ENCODE measurements around the gene ARHGEF37. TPM values are rescaled to one million over a fixed set of nuclear protein-coding genes. Genes with fewer than 3 reads are reported as not detected.

ARHGEF37 gene
- total RNA-seq, 1 experiment from 2014 or later = 0.42 TPM

DNA sequence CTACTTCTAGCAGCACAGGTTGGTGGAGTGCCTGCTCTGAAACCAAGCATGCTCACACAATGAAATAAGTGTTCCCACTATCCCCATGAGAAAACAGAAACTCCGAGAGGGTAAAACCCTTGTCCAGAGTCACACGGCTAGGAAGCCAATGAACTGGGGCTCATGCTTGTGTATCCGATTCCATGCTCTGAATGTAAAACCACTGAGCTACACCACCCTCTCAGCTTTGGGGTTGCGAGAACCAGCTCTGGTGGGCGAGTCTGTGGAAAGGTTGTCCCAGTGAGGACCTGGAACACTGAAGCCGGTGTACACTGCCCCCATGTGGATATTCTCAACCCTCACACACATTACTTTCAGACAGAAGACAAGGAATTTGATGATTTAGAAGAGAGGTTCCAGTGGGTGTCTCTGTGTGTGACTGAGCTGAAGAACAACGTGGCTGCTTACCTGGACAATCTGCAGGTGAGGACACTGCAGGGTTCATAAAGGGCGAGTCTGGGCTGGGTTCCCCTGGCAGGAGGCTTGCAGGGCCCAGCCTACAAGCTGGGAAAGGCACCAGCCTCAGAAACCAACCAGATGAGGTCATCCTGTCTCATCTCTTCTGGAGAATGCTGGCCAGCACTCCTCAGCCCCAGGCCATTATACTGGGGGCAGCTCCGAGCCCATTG lies 37.4 kb downstream of the ARHGEF37 start:
- Histone ChIP-seq H3K79me1 (ENCODE audit: insufficient read depth, low read depth, low read length, poor library complexity, severe bottlenecking) (no peaks in the 10 kb centered on the region), H4K91ac (ENCODE audit: insufficient read length, low read depth, low read length) (no peak overlapping the region), H3K18ac (ENCODE audit: insufficient read length, low read depth, low read length) (no peak overlapping the region), H4K20me1 (ENCODE audit: control insufficient read depth, insufficient read depth, insufficient read length) (no peaks in the 10 kb centered on the region), H3T11ph (ENCODE audit: low read length) (no peak overlapping the region), H2AK5ac (ENCODE audit: insufficient read length, low read length) (no peak overlapping the region), H3K27ac (ENCODE audit: insufficient read length, low read depth, low read length) (no peak overlapping the region), H3K79me2 (ENCODE audit: insufficient read depth, low read length) (no peaks in the 10 kb centered on the region), H3K14ac (ENCODE audit: insufficient read depth, low read length) (no peak overlapping the region), H4K5ac (ENCODE audit: insufficient read length, low read depth, low read length) (no peak overlapping the region), H2BK20ac (ENCODE audit: low read depth, low read length, poor library complexity, severe bottlenecking) (no peak overlapping the region), H2BK5ac (ENCODE audit: insufficient read length, low read length) (no peak overlapping the region), H2BK120ac (ENCODE audit: low read depth, low read length, poor library complexity, severe bottlenecking) (no peak overlapping the region), H3K4me1 (ENCODE audit: insufficient read depth, low read length) (no peaks in the 10 kb centered on the region), H3K9ac (ENCODE audit: extremely low read depth, insufficient read length, low read length) (no peak overlapping the region), H4K8ac (replicated peaks; ENCODE audit: insufficient read length, low read depth, low read length) (no peak overlapping the region), H3K4me2 (ENCODE audit: insufficient read depth, insufficient read length, low read length) (no peak overlapping the region), H2BK15ac (ENCODE audit: low read depth, low read length) (no peak overlapping the region), H3K27me3 (ENCODE audit: insufficient read depth, low read length) (no peaks in the 10 kb centered on the region), H2AFZ (ENCODE audit: low read length) (no peak overlapping the region), H3K4ac (ENCODE audit: low read depth, low read length) (no peak overlapping the region), H3K23ac (ENCODE audit: insufficient read length, low read depth, low read length) (no peak overlapping the region), H3K23me2 (ENCODE audit: insufficient read length, low read depth, low read length, poor library complexity, severe bottlenecking) (no peaks in the 10 kb centered on the region), H2BK12ac (ENCODE audit: insufficient read length, low read depth, low read length) (no peak overlapping the region), H3K56ac (ENCODE audit: insufficient read length, low read depth, low read length) (no peak overlapping the region), H3K9me3 (ENCODE audit: control insufficient read depth, low read depth, low read length) (no peaks in the 10 kb centered on the region)
- Mint-ChIP-seq H3K4me1 (peaks cover 9 to 16% of the 10 kb centered on the region in 2 experiments; a peak in 3 of 4 replicates), H3K27ac (no peak overlapping the region), H3K9me3 (no peaks in the 10 kb centered on the region; a peak in 1 of 5 replicates), H3K27me3 (ENCODE audit: low read depth) (no peaks in the 10 kb centered on the region; the same call in 1 of the 2 replicates), H3K4me3 (no peak overlapping the region), H3K36me3 (ENCODE audit: insufficient read depth in 1 of 3, low read depth in 3 of 3) (no peaks in the 10 kb centered on the region)
- TF ChIP-seq, protein P1, sequence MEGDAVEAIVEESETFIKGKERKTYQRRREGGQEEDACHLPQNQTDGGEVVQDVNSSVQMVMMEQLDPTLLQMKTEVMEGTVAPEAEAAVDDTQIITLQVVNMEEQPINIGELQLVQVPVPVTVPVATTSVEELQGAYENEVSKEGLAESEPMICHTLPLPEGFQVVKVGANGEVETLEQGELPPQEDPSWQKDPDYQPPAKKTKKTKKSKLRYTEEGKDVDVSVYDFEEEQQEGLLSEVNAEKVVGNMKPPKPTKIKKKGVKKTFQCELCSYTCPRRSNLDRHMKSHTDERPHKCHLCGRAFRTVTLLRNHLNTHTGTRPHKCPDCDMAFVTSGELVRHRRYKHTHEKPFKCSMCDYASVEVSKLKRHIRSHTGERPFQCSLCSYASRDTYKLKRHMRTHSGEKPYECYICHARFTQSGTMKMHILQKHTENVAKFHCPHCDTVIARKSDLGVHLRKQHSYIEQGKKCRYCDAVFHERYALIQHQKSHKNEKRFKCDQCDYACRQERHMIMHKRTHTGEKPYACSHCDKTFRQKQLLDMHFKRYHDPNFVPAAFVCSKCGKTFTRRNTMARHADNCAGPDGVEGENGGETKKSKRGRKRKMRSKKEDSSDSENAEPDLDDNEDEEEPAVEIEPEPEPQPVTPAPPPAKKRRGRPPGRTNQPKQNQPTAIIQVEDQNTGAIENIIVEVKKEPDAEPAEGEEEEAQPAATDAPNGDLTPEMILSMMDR (conservative IDR thresholded peaks at IDR 0.05) = peak; percentile 79
- peak; percentile 69 for DNase-seq
- WGBS (ENCODE audit: extremely low coverage, insufficient read length, low lambda C conversion rate) = no CpG with 5 or more reads among the region's 9 CpGs
